ENCODE measurements around the gene CD300LB.

- TF ChIP-seq GATA3 (IDR thresholded peaks at IDR 0.05; ENCODE audit: low read depth, low read length) (no peak), GATA2 (IDR thresholded peaks at IDR 0.05; ENCODE audit: low read depth, low read length) (no peak)
These were observed 40.6 kb downstream of the CD300LB start for GRCh38 chr17:74490716-74491115.

Data from SH-SY5Y (cell line).